ENCODE measurements around the gene CD300E.
"Not testable (repeated sequence)": the region's sequence is repeated elsewhere in the genome, so short reads cannot be mapped to it uniquely, and the experiment has no call there.

CD300E gene

DNA sequence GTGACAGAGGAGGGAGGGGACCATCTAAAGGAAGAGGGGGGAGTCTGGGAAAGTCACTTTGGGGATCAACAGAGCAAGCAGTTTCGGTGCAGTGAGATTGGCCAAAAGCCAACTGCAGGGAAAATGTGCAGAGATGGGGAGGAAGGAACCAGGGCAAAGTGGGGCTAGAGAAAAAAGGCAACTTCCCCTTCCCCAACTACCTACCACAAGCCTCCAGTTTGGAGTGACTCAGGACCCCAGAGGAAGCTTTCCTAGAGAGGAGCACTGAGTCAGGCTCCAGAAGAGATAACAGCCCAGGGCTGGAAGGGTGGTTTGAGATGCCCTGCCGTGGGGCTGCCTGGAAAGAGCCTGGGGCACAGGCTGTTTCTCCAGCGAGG, 24.5 kb downstream of the CD300E start:
- no peak for DNase-seq (ENCODE audit: low read depth in 2 of 2)

DNA sequence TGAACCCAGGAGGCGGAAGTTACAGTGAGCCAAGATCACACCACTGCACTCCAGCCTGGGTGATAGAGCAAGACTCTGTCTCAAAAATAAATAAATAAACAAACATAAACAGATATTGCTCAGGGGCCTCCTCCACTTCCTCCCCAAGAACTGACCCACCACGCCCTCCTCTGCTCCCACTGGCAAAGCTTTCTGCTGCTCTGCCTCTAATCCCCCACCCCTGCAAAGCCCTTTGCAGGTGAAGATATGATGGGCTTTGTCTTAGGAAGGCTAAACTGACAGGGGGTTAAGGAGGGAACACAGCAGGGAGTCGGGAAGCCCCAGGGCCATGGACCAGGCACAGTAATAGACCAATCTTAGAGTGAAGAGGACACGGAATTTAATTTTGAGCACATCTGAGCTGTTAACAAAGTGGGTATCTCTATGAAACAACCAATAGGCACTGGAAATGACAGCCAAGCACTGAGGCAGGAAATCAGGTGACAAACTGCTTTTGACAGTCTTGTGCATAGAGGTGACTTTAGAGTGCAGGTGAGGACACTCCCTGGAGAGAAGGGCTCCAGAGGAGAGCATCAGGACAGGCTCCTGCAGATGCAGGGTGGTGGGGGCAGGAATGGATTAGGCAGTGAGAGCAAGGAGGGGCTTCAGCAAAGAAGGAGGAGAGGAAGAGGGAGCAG, 25.1 kb downstream of the CD300E start:
- DNase-seq (ENCODE audit: low read depth in 2 of 2), result no peak

DNA sequence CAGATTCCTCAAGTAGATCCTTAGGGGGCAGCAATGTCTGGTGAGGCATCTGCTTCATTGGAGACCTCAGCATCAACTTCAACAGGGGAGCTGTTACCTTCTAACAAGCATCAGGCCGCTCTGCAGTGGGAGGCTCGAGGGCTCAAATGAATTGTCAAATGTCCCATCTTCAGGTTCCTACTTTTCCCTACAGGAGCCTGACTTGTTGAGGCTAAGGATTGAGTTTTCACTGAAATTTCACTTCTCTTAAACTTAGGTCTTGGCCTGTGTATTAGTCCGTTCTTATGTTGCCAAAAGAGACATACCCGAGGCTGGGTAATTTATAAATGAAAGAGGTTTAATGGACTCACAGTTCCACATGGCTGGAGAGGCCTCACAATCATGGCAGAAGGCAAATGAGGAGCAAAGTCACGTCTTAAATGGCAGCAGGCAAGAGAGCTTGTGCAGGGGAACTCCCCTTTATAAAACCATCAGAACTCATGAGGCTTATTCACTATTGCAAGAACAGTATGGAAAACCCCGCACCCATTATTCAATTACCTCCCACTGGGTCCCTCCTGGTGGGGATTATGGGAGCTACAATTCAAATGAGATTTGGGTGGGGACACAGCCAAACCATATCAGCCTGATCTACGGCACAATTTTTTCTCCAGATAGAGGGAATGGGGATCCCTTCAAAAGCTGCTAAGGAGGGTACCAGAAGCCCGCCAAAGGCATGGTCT, 26.3 kb downstream of the CD300E start:
- DNase-seq (ENCODE audit: low read depth in 2 of 2), result no peak

DNA sequence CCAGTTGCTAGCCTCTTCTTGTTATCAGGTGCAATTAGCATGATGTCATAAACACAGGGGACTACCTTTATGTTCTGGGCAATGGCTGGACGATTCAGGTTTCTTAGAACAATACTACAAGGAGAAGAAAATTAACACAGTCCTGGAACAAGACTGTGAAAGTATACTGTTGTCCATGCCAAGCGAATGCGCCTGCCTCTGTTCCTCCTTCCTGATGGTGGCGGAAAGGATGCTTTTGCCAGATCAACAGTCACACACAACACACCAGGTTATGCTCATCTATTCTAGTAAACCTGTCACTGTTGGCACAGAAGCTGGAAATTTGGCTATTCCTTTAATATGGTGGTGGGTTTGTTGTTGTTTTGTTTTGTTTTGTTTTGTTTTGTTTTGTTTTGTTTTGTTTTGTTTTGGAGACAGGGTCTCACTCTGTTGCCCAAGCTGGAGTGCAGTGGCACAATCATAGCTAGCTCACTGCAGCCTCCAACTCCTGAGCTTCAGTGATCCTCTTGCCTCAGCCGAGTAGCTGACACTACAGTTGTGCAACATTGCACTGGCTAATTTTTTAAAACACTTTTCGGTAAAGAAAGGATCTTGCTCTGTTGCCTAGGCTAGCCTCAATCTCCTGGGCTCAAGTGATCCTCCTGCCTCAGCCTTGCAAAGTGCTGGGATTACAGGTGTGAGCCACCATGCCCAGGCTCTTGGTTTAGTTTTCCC, 28.3 kb downstream of the CD300E start:
- DNase-seq (ENCODE audit: low read depth in 2 of 2), result no peak

- no peak for DNase-seq (ENCODE audit: low read depth in 2 of 2)
These were observed 31.2 kb downstream of the CD300E start, which contains the start of gene CD300LD for GRCh38 chr17:74592087-74592990. CD300LD (minus strand) TSS chr17:74592283; CDS start chr17:74592202, 81 bp downstream.

- no peak for DNase-seq (ENCODE audit: low read depth in 2 of 2)
These were observed 32.0 kb downstream of the CD300E start for GRCh38 chr17:74591503-74591902.

DNA sequence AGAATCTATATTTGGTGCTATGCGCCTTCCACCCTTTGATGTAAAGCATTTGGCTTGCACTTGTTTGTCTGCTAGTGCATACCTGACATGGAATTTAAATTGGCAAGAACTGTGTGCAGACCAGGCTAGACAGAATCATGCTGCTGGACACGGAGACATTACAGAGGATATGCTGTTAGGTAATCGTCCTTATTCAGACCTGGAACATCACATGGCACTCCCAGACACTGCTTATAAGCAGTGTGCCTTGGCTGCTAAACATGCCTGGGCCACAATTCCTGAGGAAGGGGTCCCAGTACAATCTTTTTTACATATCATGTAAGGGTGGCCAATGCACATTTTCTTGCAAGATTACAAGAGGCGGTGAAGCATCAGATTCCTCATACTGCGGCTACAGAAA, 37.8 kb downstream of the CD300E start:
- no peak for DNase-seq (ENCODE audit: low read depth in 2 of 2)

GRCh38 chr17:74584292-74585060, 39.1 kb downstream of the CD300E start:
- no peak for DNase-seq (ENCODE audit: low read depth in 2 of 2)

DNA sequence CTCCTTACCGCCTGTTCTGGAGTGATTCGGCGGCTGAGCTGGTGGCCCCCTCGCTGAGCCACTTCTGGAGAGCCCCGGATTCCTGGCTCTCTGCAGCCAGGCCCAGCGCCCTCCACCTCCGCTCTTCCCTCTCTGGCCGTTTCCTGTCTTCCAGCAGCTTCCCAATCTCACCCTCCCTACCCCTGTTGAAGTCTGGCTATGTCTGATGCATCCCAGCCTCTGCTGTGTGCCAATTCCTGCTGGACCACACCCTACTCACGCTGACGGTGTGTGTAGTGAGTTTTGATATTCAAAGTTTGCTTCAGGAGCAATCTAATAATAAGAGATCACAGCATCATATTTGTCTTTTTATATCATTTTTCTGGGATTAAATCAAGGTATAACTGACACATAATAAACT, 40.9 kb downstream of the CD300E start:
- no peak for DNase-seq (ENCODE audit: low read depth in 2 of 2)

- DNase-seq (ENCODE audit: low read depth in 2 of 2), result no peak
These were observed 43.6 kb downstream of the CD300E start for GRCh38 chr17:74579900-74580299.

- DNase-seq (ENCODE audit: low read depth in 2 of 2), result no peak
These were observed 44.6 kb downstream of the CD300E start for GRCh38 chr17:74578979-74579378.

DNA sequence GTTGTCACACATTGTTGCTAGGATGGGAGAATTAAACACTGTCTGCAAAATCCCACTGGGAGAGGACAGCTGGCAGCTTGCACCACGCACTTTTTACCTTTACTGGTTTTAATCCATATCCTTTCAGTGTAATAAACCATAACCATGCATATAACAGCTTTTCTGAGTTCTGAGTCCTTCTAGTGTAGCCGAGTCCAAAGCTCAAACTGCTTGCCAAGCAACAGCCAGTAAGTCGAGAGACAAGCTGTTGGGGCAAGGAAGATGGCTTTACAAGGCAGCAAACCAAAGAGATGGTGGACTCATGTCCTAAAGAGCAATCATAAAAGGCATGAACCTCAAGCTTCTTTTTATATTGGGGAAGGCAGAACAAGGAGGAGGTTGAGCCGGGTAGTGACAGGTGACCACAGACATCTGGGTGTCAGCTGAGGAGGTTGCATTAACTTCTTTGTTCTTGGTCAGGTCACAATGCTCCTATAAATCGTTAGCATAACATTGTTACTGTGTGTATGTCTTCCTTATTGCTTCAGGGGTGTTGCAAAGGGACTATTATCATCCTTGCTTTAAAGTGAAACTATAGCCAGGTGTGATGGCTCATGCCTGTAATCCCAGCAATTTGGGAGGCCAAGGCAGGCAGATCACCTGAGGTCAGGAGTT, 48.9 kb downstream of the CD300E start:
- DNase-seq (ENCODE audit: low read depth in 2 of 2), result no peak

GRCh38 chr17:74573635-74574034, 49.9 kb downstream of the CD300E start:
- DNase-seq (ENCODE audit: low read depth in 2 of 2), result not testable (repeated sequence)

DNA sequence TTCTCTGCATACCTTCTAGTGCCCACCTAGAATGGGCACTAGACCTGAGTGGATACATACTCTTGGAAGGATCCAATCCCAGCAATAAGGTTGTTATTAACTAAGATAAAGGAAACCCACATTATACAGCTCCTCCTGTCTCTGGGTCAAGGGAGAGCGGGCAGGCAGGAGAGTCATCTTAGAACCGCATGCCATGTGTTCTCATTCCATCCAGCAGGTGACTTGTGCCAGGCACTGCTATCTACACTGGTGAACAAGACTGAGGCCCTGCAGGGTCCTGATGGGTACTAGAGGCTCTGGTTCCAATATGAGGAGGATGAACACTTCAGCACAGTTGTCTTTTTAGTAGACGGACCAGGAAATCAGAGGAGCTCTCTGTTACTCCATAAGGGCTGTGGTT, 50.4 kb downstream of the CD300E start:
- DNase-seq (ENCODE audit: low read depth in 2 of 2), result no peak

GRCh38 chr17:74571621-74572270, 51.8 kb downstream of the CD300E start:
- DNase-seq (ENCODE audit: low read depth in 2 of 2), result no peak

- no peak for DNase-seq (ENCODE audit: low read depth in 2 of 2)
These were observed 54.2 kb downstream of the CD300E start for GRCh38 chr17:74569020-74570003.

- no peak for DNase-seq (ENCODE audit: low read depth in 2 of 2)
These were observed 55.2 kb downstream of the CD300E start for GRCh38 chr17:74568106-74568873.

- no peak for DNase-seq (ENCODE audit: low read depth in 2 of 2)
These were observed 56.1 kb downstream of the CD300E start, which contains the start of gene CD300H for GRCh38 chr17:74567397-74567796. CD300H (minus strand) TSS chr17:74567509.
